ENCODE data around the gene IDE. TPM values are rescaled to one million over a fixed set of nuclear protein-coding genes. Genes with fewer than 3 reads are reported as not detected.
"Not testable (repeated sequence)": the region's sequence is repeated elsewhere in the genome, so short reads cannot be mapped to it uniquely, and the experiment has no call there.

IDE gene
- total RNA-seq, 4 donors from 2014 or later = 38.8 to 95.2 (median 46.7) TPM

DNA sequence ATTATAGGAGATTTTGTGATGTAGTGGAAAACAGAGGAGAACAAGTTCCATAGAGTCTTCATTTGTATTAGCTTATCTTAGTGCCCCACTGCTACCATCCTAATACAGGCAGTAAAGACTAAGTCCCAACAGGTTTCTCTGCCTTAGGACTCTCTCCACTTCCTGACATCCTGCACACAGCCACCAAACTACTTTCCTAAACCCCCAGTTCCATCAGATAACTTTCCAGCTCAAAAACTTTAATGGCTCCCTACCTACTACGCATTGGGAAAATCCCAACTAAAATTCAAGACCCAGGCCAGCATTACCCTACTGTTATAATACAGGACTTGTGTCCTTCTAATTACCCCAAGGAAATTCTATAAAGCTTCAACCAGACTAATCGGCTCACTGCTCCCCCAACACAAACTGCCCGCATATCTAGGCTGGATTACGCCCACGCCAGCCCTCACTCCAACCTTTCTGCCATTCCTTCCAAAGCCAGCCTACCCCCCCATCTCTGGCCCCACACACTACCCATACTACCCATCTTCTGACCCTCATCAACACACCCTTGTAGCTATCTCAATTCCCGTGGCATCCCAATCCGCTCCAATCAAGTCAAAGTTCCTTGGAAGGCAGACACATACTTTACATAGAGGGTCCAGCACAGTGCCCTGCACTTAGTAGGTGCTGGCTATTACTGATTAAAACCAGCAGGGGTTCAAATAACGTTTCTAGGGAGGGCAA lies 1.4 kb downstream of the IDE start:
- H3K4me1 ChIP-seq = peaks cover 21 to 22% of the 10 kb centered on the region in 2 donors
- H3K4me3 ChIP-seq (replicated peaks in 1 of 3) = peak overlapping the region; percentile 60 to 76 (median 70)
- peak overlapping the region in 2 of 3 donors; percentile 95 to 97 for H3K27ac ChIP-seq
- DNase-seq = peak in 1 of 2 donors; percentile 14
- WGBS, 2 donors = 58% methylated on average over 8 of the region's 8 CpGs
- no peak for TF ChIP-seq POLR2A (IDR thresholded peaks at IDR 0.05)
- TF ChIP-seq, protein P1, sequence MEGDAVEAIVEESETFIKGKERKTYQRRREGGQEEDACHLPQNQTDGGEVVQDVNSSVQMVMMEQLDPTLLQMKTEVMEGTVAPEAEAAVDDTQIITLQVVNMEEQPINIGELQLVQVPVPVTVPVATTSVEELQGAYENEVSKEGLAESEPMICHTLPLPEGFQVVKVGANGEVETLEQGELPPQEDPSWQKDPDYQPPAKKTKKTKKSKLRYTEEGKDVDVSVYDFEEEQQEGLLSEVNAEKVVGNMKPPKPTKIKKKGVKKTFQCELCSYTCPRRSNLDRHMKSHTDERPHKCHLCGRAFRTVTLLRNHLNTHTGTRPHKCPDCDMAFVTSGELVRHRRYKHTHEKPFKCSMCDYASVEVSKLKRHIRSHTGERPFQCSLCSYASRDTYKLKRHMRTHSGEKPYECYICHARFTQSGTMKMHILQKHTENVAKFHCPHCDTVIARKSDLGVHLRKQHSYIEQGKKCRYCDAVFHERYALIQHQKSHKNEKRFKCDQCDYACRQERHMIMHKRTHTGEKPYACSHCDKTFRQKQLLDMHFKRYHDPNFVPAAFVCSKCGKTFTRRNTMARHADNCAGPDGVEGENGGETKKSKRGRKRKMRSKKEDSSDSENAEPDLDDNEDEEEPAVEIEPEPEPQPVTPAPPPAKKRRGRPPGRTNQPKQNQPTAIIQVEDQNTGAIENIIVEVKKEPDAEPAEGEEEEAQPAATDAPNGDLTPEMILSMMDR (IDR thresholded peaks at IDR 0.05) = no peak
- no peaks in the 10 kb centered on the region for H3K9me3 ChIP-seq
- no peaks in the 10 kb centered on the region for H3K27me3 ChIP-seq
- no peaks in the 10 kb centered on the region for H3K36me3 ChIP-seq
- intact Hi-C loops (cut with DNase I) = loop anchor here (5.0 to 10.0 kb wide), 2 partner anchors 55 to 312 kb away; no protein-coding TSS in a partner anchor

DNA sequence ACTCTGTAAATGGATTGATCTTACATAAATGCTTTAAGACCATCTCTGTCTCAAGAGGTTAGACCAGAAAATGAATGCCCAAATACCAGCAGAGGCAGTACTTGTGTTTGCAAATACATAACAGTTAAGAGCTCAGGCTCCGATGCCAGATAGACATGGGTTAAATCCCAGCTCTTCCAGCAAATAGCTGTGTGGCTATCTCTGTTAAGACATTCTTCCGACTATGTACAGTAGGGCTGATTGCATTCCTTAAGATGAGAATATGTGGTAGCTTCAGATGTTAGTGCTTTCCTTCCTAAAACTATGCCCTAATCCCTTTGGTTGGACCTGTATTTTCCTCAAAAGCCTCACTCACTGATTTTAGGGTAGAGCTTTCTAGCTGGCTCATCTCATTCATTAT lies 2.2 kb downstream of the IDE start:
- intact Hi-C loops (cut with DNase I) = loop anchor here (5.0 to 10.0 kb wide), 2 partner anchors 54 to 313 kb away; no protein-coding TSS in a partner anchor
- Histone ChIP-seq H3K4me3 (replicated peaks in 1 of 3) (no peak overlapping the region), H3K27me3 (no peaks in the 10 kb centered on the region), H3K36me3 (no peaks in the 10 kb centered on the region), H3K4me1 (peaks cover 21 to 22% of the 10 kb centered on the region in 2 donors), H3K9me3 (no peaks in the 10 kb centered on the region), H3K27ac (no peak overlapping the region)
- WGBS, 2 donors = 71% methylated on average over 2 of the region's 2 CpGs
- DNase-seq = no peak
- TF ChIP-seq POLR2A (IDR thresholded peaks at IDR 0.05) = no peak
- TF ChIP-seq, protein P1 (IDR thresholded peaks at IDR 0.05) = no peak

DNA sequence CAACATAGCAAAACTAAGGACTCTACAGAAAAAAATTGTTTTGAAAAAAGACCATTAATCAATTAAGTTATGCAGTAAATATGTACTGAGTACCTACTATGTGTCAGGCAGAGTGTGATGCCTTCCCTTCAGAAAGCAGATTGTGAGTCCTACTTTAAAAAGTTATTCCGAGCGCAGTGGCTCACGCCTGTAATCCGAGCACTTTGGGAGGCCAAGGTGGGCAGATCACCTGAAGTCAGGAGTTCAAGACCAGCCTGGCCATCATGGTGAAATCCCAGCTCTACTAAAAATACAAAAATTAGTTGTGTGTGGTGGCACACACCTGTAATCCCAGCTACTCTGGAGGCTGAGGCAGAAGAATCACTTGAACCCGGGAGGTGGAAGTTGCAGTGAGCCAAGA lies 4.2 kb downstream of the IDE start:
- H3K36me3 ChIP-seq; H3K27me3 ChIP-seq; DNase-seq; H3K27ac ChIP-seq; H3K9me3 ChIP-seq; H3K4me3 ChIP-seq (replicated peaks in 1 of 3): not testable (repeated sequence)
- 96 to 99% methylated on average over 5 of the region's 5 CpGs for WGBS, 2 donors
- intact Hi-C loops (cut with DNase I) = loop anchor here (5.0 to 10.0 kb wide), 2 partner anchors 52 to 315 kb away; no protein-coding TSS in a partner anchor
- H3K4me1 ChIP-seq = peaks cover 16% of the 10 kb centered on the region in 2 donors

DNA sequence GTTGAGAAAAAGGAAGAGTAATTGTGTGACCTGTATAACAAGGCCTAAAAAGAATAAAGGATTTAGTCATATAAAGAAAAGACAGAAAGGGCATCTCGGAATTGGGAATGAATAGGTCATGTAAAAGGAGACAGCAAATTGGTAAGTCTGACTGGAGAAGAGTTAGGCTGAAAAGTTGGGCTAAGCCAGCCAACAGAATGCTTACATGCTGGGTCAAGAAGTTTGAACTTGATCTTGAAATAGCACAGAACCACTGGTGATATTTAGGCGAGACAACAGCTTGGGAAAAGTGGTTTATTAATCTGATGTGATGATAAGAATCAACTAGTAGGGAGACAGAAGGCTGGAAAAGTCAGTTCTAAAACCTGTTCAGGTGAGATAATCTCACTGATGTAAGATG lies 4.8 kb downstream of the IDE start:
- no peak overlapping the region for H3K4me3 ChIP-seq (replicated peaks in 1 of 3)
- H3K27ac ChIP-seq = no peak overlapping the region
- no peaks in the 10 kb centered on the region for H3K27me3 ChIP-seq
- no peaks in the 10 kb centered on the region for H3K36me3 ChIP-seq
- 67 to 70% methylated on average over 2 of the region's 2 CpGs for WGBS, 2 donors
- intact Hi-C loops (cut with DNase I) = no loop called here
- peaks cover 15 to 16% of the 10 kb centered on the region in 2 donors for H3K4me1 ChIP-seq
- TF ChIP-seq, protein P1 (IDR thresholded peaks at IDR 0.05) = no peak
- no peak for TF ChIP-seq POLR2A (IDR thresholded peaks at IDR 0.05)
- peak; percentile 11 to 16 for DNase-seq
- H3K9me3 ChIP-seq = no peaks in the 10 kb centered on the region

DNA sequence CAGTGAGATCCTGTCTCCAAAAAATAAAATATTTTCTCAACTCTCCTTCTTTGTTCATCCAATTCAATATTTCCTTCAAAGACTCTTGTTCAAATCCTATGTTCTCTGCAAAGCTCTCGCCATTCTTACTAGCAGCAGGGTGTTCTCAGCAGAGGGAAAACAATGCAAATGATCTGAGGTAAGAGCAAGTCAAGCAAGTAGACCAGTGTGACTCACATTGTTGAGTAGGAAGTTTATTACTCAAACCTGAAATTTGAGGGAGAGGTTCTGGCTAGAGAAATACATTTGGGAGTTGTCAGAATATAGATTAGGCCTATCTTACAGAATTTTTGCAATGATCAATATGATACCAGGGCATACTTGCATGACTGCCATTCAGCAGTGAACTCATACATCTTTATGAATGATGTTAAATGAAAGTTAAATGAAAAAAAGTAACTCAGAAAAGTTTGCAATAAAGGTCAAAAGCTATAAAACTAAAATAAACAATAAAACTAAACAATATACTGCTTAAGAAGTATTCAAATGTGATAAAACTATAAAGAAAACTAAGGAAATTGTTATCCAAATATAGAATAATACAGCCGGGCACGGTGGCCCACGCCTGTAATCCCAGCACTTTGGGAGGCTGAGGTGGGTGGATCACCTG lies 5.8 kb downstream of the IDE start:
- DNase-seq = no peak
- Histone ChIP-seq H3K27ac (no peak overlapping the region), H3K4me3 (replicated peaks in 1 of 3) (no peak overlapping the region), H3K36me3 (no peaks in the 10 kb centered on the region), H3K27me3 (no peaks in the 10 kb centered on the region), H3K4me1 (peaks cover 15 to 16% of the 10 kb centered on the region in 2 donors), H3K9me3 (no peaks in the 10 kb centered on the region)
- 93% methylated on average over 4 of the region's 4 CpGs for WGBS, 2 donors
- TF ChIP-seq, protein P1 (IDR thresholded peaks at IDR 0.05) = no peak
- TF ChIP-seq POLR2A (IDR thresholded peaks at IDR 0.05) = no peak
- intact Hi-C loops (cut with DNase I) = no loop called here
